ENCODE results near the gene AOPEP.

GRCh38 chr9:94956731-94957130, 230.2 kb downstream of the AOPEP start:
- TF ChIP-seq CTCF (IDR thresholded peaks at IDR 0.05; ENCODE audit: insufficient read depth, low read depth, low read length) (no peak), EZH2 (IDR thresholded peaks at IDR 0.05; ENCODE audit: insufficient read depth, low read length) (no peak)

All from astrocyte (in vitro differentiated cells and primary cell).